Measurements from ENCODE around the gene SUMF1.

DNA sequence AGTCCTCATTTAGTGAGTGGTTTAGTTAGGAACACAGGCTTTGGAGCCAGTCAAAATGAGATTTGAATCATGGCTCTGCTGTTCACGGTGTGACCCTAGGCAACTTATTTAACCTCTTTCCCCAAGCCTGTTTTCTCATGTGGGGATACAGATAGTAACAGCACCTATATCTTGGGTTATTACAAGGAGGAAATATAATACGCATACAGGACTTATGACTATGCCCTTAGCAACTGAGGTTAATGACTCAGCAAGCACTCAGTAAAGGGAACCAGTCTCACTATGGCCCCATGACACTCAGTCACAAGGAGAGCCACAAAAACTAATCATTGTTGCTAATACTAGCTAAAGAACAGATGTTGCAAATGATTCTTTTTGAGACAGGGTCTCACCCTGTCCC is 45.9 kb downstream of the SUMF1 start:
- TF ChIP-seq, protein P1, sequence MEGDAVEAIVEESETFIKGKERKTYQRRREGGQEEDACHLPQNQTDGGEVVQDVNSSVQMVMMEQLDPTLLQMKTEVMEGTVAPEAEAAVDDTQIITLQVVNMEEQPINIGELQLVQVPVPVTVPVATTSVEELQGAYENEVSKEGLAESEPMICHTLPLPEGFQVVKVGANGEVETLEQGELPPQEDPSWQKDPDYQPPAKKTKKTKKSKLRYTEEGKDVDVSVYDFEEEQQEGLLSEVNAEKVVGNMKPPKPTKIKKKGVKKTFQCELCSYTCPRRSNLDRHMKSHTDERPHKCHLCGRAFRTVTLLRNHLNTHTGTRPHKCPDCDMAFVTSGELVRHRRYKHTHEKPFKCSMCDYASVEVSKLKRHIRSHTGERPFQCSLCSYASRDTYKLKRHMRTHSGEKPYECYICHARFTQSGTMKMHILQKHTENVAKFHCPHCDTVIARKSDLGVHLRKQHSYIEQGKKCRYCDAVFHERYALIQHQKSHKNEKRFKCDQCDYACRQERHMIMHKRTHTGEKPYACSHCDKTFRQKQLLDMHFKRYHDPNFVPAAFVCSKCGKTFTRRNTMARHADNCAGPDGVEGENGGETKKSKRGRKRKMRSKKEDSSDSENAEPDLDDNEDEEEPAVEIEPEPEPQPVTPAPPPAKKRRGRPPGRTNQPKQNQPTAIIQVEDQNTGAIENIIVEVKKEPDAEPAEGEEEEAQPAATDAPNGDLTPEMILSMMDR (optimal IDR thresholded peaks at IDR 0.05 in 1 of 3, IDR thresholded peaks at IDR 0.05 in 1 of 3, conservative IDR thresholded peaks at IDR 0.05 in 1 of 3; ENCODE audit: extremely low read depth in 1 of 3, insufficient read depth in 2 of 3, low read length in 3 of 3): no peak
- no peak for TF ChIP-seq EZH2 (IDR thresholded peaks at IDR 0.05; ENCODE audit: low read length)

All from keratinocyte (primary cell).